ENCODE measurements around the gene SLC4A1.

Gene SLC4A1

GRCh38 chr17:44220213-44221083 is 47.5 kb downstream of the SLC4A1 start:
- DNase-seq (ENCODE audit: low spot score) = peak; percentile 78

- peak; percentile 72 for DNase-seq (ENCODE audit: low spot score)
Observed at GRCh38 chr17:44219616-44220212, 48.2 kb downstream of the SLC4A1 start, which contains the start of gene UBTF. TSS of gene UBTF (minus strand) at chr17:44219675. CDS start at chr17:44218229, 1,446 bp downstream.

- DNase-seq (ENCODE audit: low spot score) = peak; percentile 80
Observed at GRCh38 chr17:44219108-44219615, 48.8 kb downstream of the SLC4A1 start.

- DNase-seq (ENCODE audit: low spot score) = peak; percentile 89
Observed at GRCh38 chr17:44218344-44219107, 49.4 kb downstream of the SLC4A1 start.

- DNase-seq (ENCODE audit: low spot score) = no peak
Observed at GRCh38 chr17:44217738-44218343, 50.1 kb downstream of the SLC4A1 start.

GRCh38 chr17:44216694-44217093 is 51.2 kb downstream of the SLC4A1 start:
- no peak for DNase-seq (ENCODE audit: low spot score)

GRCh38 chr17:44216173-44216572 is 51.8 kb downstream of the SLC4A1 start:
- peak; percentile 65 for DNase-seq (ENCODE audit: low spot score)

- no peak for DNase-seq (ENCODE audit: low spot score)
Observed at GRCh38 chr17:44214896-44215295, 53.0 kb downstream of the SLC4A1 start.

- DNase-seq (ENCODE audit: low spot score) = no peak
Observed at GRCh38 chr17:44214230-44214494, 53.8 kb downstream of the SLC4A1 start.

GRCh38 chr17:44213403-44214229 is 54.3 kb downstream of the SLC4A1 start:
- DNase-seq (ENCODE audit: low spot score) = no peak

- DNase-seq (ENCODE audit: low spot score) = no peak
Observed at GRCh38 chr17:44212507-44213402, 55.2 kb downstream of the SLC4A1 start.

- no peak for DNase-seq (ENCODE audit: low spot score)
Observed at GRCh38 chr17:44211281-44212265, 56.4 kb downstream of the SLC4A1 start.

- DNase-seq (ENCODE audit: low spot score) = peak; percentile 92
Observed at GRCh38 chr17:44210342-44211192, 57.4 kb downstream of the SLC4A1 start.

- no peak for DNase-seq (ENCODE audit: low spot score)
Observed at GRCh38 chr17:44209786-44210341, 58.1 kb downstream of the SLC4A1 start.

- no peak for DNase-seq (ENCODE audit: low spot score)
Observed at GRCh38 chr17:44207743-44208142, 60.2 kb downstream of the SLC4A1 start.

- DNase-seq (ENCODE audit: low spot score) = no peak
Observed at GRCh38 chr17:44207319-44207718, 60.6 kb downstream of the SLC4A1 start.

- no peak for DNase-seq (ENCODE audit: low spot score)
Observed at GRCh38 chr17:44206825-44207155, 61.1 kb downstream of the SLC4A1 start.

All from germinal center (tissue), 1 donor.